Parathyroid adenoma (tissue), 2 donors: Measurements from ENCODE around the gene CFAP53.

Experiments
- H2AFZ ChIP-seq: fragments of 300-600 bp; sonication (generic); one replicate; pipeline ENCODE4 v1.7.0; 2017; ENCODE audit warnings: antibody characterized with exemption, mild to moderate bottlenecking
- H3K27ac ChIP-seq: fragments of 300-600 bp; sonication (generic); one replicate; pipeline ENCODE4 v1.7.0; 2017
- H3K27me3 ChIP-seq: fragments of 300-600 bp; sonication (generic); one replicate; pipeline ENCODE4 v1.7.0; 2017; ENCODE audit warnings: low read length; ENCODE audit not compliant: control insufficient read depth, insufficient read depth
- H3K36me3 ChIP-seq: fragments of 300-600 bp; sonication (generic); one replicate; pipeline ENCODE4 v1.7.0; 2017; ENCODE audit warnings: low read length; ENCODE audit not compliant: control insufficient read depth, insufficient read depth
- H3K4me1 ChIP-seq: fragments of 300-600 bp; sonication (generic); one replicate; pipeline ENCODE4 v1.7.0; 2017; ENCODE audit warnings: control low read depth
- H3K4me2 ChIP-seq: fragments of 300-600 bp; sonication (generic); one replicate; pipeline ENCODE4 v1.7.0; 2017; ENCODE audit warnings: low read length
- H3K4me3 ChIP-seq: fragments of 300-600 bp; sonication (generic); one replicate; pipeline ENCODE4 v1.7.0; 2017; ENCODE audit warnings: low read depth, low read length
- H3K79me2 ChIP-seq: fragments of 300-600 bp; sonication (generic); one replicate; pipeline ENCODE4 v1.7.0; 2017; ENCODE audit warnings: control low read depth
- H3K9ac ChIP-seq: fragments of 300-600 bp; sonication (generic); one replicate; pipeline ENCODE4 v1.7.0; 2017; ENCODE audit warnings: mild to moderate bottlenecking
- H3K9me3 ChIP-seq: fragments of 300-600 bp; sonication (generic); one replicate; pipeline ENCODE4 v1.7.0; 2017; ENCODE audit warnings: low read length; ENCODE audit not compliant: control insufficient read depth
- CTCF ChIP-seq: fragments of 300-600 bp; sonication (generic); IDR thresholded peaks from one replicate; pipeline ENCODE4 v1.7.0; 2017; ENCODE audit warnings: antibody characterized with exemption, mild to moderate bottlenecking
- donor health status: primary hyperparathyroidism.

CFAP53 gene

DNA sequence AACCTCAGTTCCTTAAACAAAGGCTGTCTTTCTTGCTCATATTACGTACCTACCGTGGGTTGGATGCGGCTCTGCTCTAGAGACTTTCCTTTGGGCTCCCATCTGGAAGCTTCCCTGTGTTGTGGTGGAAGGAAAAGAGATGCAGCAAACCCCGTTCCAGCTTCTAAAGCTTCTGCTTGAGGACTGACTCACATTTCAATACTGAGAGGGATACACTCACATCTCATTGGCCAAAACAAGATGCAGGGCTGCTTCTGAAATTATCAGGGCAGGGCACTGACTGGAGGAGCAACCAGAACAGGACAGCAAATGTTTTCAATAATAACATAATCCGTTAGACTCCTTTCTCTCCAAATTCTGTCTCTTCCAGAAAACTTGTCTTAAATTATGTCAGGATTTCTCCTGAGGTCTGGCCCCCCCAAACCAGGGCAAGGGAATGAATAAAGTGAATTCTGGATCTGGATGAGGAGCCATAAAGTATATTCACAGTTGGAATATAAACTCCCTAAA is 66.9 kb downstream of the CFAP53 start:
- Histone ChIP-seq H3K27me3 (no peaks in the 10 kb centered on the region), H3K4me2 (no peak overlapping the region), H3K4me3 (no peak overlapping the region), H3K36me3 (no peaks in the 10 kb centered on the region), H3K27ac (no peak overlapping the region), H3K79me2 (no peaks in the 10 kb centered on the region), H3K9ac (no peak overlapping the region), H3K9me3 (no peaks in the 10 kb centered on the region), H2AFZ (no peak overlapping the region), H3K4me1 (peaks cover 8% of the 10 kb centered on the region)
- TF ChIP-seq CTCF = no peak

GRCh38 chr18:50196261-50196660 is 70.0 kb downstream of the CFAP53 start:
- H3K4me1 ChIP-seq = peaks cover 10% of the 10 kb centered on the region
- no peaks in the 10 kb centered on the region for H3K36me3 ChIP-seq
- H3K27ac ChIP-seq = no peak overlapping the region
- H3K9ac ChIP-seq = no peak overlapping the region
- no peak for TF ChIP-seq CTCF
- H3K79me2 ChIP-seq = no peaks in the 10 kb centered on the region
- H2AFZ ChIP-seq = no peak overlapping the region
- H3K4me2 ChIP-seq = no peak overlapping the region
- H3K9me3 ChIP-seq = no peaks in the 10 kb centered on the region
- no peak overlapping the region for H3K4me3 ChIP-seq
- H3K27me3 ChIP-seq = no peaks in the 10 kb centered on the region

GRCh38 chr18:50195689-50196088 is 70.6 kb downstream of the CFAP53 start:
- H3K27ac ChIP-seq = peak overlapping the region; percentile 58
- H3K36me3 ChIP-seq = no peaks in the 10 kb centered on the region
- peak overlapping the region; percentile 86 for H2AFZ ChIP-seq
- H3K9me3 ChIP-seq = no peaks in the 10 kb centered on the region
- peaks cover 10% of the 10 kb centered on the region for H3K4me1 ChIP-seq
- no peak for TF ChIP-seq CTCF
- no peaks in the 10 kb centered on the region for H3K79me2 ChIP-seq
- no peak overlapping the region for H3K9ac ChIP-seq
- H3K4me3 ChIP-seq = peak overlapping the region; percentile 12
- no peaks in the 10 kb centered on the region for H3K27me3 ChIP-seq
- peak overlapping the region; percentile 73 for H3K4me2 ChIP-seq

- Histone ChIP-seq H2AFZ (peak within 1 kb of the TSS; percentile 86), H3K4me1 (peaks cover 10% of the 10 kb centered on the region)
Measured at GRCh38 chr18:50194631-50195532, 71.4 kb downstream of the CFAP53 start, which contains the start of gene MYO5B. Gene MYO5B, minus strand, starts transcription at chr18:50195147. Its CDS starts 354 bp downstream, at chr18:50194793.

More at GRCh38 chr18:50194631-50195532, 71.4 kb downstream of the CFAP53 start, which contains the start of gene MYO5B:
- no peak for TF ChIP-seq CTCF
- peak within 1 kb of the TSS; percentile 50 for H3K4me3 ChIP-seq
- no peak within 1 kb of the TSS for H3K9ac ChIP-seq
- no peaks in the 10 kb centered on the region for H3K9me3 ChIP-seq
- peak within 1 kb of the TSS; percentile 73 for H3K4me2 ChIP-seq
- no peaks in the 10 kb centered on the region for H3K27me3 ChIP-seq
- no peaks in the 10 kb centered on the region for H3K36me3 ChIP-seq
- H3K27ac ChIP-seq = peak within 1 kb of the TSS; percentile 71
- no peaks in the 10 kb centered on the region for H3K79me2 ChIP-seq
